ENCODE results near the gene CCDC30.
"Not testable (repeated sequence)": the region's sequence is repeated elsewhere in the genome, so short reads cannot be mapped to it uniquely, and the experiment has no call there.

The CCDC30 gene

DNA sequence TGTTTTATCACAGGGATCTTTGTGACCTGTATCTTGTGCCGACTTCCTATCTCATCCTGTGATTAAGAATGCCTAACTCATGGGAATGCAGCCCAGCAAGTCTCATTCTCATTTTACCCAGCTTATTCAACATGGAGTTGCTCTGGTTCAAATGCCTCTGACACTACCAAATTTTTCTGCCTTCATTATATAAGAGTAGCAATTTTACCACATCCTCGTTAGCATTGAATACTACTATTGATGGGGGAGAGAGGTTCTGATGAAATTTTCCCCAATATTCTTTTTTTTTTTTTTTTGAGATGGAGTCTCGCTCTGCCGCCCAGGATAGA, 150.7 kb downstream of the CCDC30 start:
- in situ Hi-C loops (cut with MboI; ENCODE audit: low pct_unique_long_range_greater_than_20kb, low sequenced_read_pairs) = no loop called here
- no peak for DNase-seq

DNA sequence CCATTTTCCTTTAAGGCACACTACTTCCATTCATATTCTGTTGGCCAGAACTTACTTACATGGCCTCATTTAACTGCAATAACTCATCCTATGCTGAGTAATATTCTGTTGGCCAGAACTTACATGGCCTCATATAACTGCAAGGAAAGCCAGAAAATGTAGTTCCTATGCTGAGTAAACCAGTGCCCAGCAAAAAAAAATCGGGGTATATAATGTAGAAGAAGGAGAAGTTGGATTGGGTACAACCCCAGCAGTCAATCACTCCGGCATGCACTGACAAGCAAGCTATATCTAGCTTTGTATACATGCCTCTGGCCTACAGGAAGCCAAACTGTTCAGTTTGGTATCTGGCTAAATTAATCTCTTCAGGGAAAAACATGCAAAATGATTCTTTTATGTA, 155.8 kb downstream of the CCDC30 start:
- in situ Hi-C loops (cut with MboI; ENCODE audit: low pct_unique_long_range_greater_than_20kb, low sequenced_read_pairs) = no loop called here
- no peak for DNase-seq

DNA sequence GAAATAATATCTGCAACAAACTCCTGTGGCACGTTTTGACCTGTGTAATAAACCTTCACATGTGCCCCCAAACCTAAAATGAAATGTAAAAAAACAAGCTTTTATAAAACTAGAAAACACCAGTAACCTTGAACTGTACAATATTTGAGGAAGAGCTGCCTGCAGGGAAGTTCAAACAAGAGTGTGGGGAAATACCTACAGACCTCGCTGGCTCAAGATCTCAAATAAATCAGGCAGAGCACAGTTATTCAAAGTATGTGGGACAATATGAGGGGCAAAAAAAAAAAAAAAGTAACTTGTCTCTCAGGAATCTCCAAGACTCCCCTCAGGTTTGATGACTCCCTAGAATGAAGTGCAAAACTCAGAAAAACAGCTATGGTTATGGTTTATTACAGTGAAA, 157.2 kb downstream of the CCDC30 start:
- in situ Hi-C loops (cut with MboI; ENCODE audit: low pct_unique_long_range_greater_than_20kb, low sequenced_read_pairs) = no loop called here
- DNase-seq = no peak

DNA sequence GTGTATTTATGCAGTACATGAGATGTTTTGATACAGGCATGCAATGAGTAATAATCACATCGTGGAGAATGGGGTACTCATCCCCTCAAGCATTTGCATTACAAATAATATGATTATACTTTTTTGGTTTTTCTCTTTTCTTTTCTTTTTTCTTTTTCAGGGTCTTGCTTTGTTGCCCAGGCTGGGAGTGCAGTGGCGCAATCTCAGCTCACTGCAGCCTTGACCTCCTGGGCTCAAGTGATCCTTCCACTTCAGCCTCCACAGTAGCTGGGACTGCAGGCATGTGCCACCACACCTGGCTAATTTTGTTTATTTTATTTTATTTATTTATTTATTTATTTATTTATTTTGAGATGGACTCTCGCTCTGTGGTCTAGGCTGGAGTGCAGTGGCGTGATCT, 158.1 kb downstream of the CCDC30 start:
- in situ Hi-C loops (cut with MboI; ENCODE audit: low pct_unique_long_range_greater_than_20kb, low sequenced_read_pairs); DNase-seq: not testable (repeated sequence)

DNA sequence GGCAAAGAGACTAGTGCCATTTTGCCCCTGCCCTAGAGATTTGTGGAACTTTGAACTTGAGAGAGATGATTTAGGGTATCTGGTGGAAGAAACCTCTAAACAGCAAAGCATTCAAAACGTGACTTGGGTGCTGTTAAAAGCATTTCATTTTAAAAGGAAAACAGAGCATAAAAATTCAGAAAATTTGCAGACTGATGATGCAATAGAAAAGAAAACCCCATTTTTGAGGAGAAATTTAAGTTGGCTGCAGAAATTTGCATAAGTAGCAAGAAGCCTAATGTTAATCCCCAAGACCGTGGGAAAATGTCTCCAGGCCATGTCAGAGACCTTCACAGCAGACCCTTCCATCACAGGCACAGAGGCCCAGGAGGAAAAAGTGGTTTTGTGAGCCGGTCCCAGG, 164.1 kb downstream of the CCDC30 start:
- DNase-seq; in situ Hi-C loops (cut with MboI; ENCODE audit: low pct_unique_long_range_greater_than_20kb, low sequenced_read_pairs): not testable (repeated sequence)

DNA sequence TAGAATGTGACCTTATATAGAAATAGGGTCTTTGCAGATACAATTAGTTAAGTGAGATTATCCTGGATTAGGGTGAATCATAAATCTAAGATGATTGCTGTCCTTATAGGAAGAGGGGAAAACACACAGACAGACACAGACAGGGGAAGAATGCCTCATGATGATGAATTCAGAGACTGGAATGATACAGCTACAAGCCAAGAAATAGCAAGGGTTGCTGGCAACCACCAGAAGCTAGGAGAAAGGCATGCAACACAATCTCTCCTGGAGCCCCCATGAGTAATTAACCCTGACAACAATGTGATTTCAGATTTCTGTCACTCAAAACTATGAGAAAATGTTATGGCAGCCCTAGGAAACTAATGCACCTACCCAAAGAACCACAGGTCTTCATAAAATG, 176.0 kb downstream of the CCDC30 start:
- no peak for DNase-seq
- in situ Hi-C loops (cut with MboI; ENCODE audit: low pct_unique_long_range_greater_than_20kb, low sequenced_read_pairs) = no loop called here

DNA sequence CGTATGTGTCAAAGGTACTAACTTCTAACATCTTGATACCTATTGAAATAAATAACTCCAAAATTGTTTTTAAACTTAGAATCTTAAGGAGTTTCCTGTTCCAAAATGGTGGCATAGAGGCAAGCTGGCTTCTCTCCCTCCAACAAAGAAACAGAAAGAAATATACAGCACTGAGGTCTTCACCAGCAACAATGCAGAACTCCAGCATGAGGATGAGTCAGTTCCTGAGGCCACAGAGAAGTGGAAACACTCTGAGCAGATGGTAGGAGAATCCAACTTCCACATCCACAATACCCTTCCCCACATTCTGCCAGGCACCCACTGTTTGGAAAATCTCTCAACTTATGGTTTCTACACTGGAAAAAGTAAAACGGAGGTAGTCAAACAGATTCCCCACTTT, 183.0 kb downstream of the CCDC30 start:
- no peak for DNase-seq
- in situ Hi-C loops (cut with MboI; ENCODE audit: low pct_unique_long_range_greater_than_20kb, low sequenced_read_pairs) = no loop called here

DNA sequence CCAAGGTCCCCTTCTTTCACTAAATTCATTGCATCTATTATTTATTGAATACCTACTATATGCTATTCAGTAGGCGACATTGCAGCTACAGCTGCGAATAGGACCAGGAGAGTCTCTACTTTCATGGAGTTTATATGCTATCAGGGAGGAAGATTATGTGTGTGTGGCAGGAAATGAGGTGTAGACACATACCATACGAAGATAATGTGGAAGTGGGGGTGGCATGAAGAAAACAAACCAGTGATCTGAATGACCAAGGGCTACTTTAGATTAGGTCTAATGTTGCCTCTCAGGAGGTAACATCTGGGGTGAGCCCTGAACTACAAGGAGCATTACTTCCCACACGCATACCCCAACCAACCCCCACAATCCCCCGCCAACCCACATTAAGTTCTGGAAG, 194.1 kb downstream of the CCDC30 start:
- in situ Hi-C loops (cut with MboI; ENCODE audit: low pct_unique_long_range_greater_than_20kb, low sequenced_read_pairs) = no loop called here
- DNase-seq = peak; percentile 19

DNA sequence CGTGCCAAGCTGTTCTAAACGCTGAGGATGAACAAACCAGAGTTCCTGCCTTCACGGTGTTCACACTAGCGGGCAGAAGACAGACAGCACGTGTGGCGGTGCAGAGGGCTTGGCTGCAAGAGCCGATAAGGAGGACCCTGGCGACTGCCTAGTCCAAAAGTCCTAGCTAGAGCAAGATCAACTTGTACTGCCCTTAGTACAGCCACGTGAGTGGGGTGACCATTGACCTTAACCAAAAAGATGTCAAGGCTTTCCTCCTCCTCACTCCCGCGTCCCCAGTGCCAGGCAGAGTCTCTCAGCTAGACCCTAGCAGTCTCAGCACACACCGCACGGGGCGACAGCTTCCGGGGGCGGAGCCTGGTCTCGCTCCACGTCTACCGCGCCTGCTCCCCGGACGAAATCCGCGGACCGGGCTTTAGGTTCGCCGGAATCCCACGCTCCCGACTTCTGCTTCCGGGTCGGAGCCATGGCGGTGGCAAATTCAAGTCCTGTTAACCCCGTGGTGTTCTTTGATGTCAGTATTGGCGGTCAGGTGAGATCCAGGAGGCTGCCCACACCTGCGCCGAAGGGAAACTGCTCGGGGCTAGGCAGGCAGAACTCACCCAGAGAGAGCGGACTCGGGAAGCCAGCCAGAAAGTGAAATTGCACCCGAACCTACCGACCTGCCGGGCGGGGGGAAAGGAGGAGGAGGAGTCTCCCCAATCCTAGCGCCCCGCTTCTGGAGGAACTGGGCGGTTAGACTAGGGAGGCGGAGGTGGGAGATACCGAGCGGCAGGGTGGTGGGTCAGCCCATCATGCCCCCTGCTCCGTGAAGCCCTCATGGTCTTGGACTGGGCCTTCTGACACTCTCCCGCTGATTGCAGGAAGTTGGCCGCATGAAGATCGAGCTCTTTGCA, 195.1 kb downstream of the CCDC30 start, which contains the start of gene PPIH:
TSS of gene PPIH (plus strand) at position 443 of the 896 bp plus-strand sequence. CDS start at position 467, 24 bp downstream.
- in situ Hi-C loops (cut with MboI; ENCODE audit: low pct_unique_long_range_greater_than_20kb, low sequenced_read_pairs) = no loop called here

DNA sequence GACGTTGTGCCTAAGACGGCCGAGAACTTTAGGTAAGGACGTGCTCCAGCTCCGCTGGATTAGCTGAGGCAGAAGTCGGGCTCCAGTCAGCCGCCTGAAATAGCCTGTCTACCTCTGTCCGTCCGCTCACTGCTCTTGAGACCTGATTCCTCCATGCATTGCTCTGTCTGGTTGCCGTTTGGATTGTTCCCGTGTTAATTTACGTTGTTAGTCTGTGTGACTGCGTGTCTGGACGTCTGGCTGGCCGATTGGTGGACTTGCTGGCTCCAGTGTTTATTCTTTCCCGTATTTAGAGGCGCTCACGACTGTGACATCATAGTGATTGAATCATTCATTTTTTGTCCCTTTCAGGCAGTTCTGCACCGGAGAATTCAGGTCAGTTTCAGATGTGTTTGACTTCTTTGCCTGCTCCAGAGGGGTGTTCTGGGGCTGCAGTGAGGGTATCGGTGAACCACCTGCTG, 195.8 kb downstream of the CCDC30 start:
- in situ Hi-C loops (cut with MboI; ENCODE audit: low pct_unique_long_range_greater_than_20kb, low sequenced_read_pairs) = no loop called here

More for the DNA sequence above, 195.1 kb downstream of the CCDC30 start, which contains the start of gene PPIH:
- DNase-seq = peak; percentile 96

DNA sequence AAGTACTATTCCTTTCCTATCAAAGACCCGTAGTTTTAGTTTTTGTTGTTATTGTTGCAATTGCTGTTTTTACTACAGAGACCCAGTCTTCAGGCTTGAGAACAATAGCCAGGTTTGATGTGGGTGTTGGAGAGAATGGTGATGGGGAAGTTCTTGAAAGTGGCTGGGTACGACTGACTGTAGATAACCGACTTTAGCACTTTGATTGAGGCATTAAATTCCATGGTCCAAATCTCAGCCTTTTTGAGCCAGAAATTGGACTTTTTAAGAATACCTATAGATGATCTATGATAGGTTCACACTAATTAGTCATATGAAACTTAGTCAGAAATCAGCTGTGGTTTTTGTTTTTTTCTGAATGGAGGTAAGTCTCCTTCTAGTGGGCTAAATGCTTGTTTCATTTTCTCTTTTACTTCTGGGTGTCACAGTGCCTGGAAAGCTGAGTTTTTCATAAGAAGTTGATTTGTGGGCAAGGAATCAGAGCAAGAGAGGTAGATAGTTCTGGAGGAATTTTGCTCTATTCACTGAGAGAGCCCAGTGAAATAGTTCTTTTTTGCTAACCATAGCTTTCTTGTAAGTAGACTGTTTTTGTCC, 197.9 kb downstream of the CCDC30 start:
- DNase-seq = no peak
- in situ Hi-C loops (cut with MboI; ENCODE audit: low pct_unique_long_range_greater_than_20kb, low sequenced_read_pairs) = no loop called here

More for the DNA sequence above, 195.8 kb downstream of the CCDC30 start:
- no peak for DNase-seq

DNA sequence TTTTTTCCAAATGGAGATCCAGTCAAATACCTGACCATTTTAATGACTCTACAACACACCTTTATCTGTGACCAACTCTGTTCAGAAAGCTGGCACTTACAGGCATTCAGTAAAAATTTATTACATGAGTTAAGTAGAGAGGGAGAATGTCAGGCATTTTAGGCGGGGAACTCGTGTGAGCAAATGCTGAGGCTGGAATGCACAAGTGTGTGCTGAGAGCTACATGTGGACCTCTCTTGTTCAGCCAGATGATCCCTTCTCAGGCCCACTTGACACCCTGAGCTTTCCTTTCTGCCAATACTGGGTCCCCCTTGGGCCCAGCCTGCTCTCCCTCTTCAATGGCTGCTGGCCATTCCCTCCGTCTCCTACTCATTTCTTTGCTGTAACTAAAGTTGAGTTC, 206.8 kb downstream of the CCDC30 start:
- DNase-seq = no peak
- in situ Hi-C loops (cut with MboI; ENCODE audit: low pct_unique_long_range_greater_than_20kb, low sequenced_read_pairs) = no loop called here

DNA sequence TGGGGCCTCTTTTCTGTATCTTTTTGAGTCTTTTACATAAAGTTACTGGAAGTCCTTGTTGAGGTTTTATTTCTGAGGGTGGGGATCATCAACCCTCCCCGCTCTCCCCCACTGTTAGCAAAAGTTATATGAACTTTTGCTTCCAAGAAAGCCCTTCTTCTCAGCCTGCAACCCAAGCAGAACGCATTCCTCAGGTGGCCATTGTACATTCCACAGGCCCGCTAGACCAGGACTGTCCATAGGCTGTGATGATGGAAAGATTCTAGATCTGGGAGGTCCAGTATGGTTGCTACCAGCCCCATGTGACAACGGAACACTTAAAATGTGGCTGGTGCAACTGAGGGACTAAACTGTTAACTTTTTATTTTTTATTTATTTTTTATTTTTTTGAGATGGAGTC, 207.3 kb downstream of the CCDC30 start:
- no peak for DNase-seq
- in situ Hi-C loops (cut with MboI; ENCODE audit: low pct_unique_long_range_greater_than_20kb, low sequenced_read_pairs) = no loop called here

DNA sequence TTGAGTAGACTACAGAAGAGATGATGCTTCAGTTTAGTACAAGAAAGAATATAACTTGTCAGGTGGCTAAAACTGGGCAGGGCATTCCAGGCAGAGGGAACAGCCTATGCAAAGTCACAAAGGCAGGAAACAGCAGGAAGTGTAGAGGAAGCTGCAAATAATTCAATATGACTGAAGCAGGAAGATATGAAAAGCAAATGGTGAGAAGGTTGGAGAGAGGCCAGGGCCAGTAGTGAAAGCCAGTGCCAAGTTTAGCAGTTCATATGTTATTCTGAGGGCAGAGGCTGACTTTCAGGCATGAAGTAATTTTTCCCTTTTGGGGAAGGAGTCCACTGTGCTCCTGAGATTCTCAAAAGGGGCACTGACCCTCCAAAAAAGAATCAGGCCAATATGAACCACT, 211.1 kb downstream of the CCDC30 start:
- no peak for DNase-seq
- in situ Hi-C loops (cut with MboI; ENCODE audit: low pct_unique_long_range_greater_than_20kb, low sequenced_read_pairs) = no loop called here

DNA sequence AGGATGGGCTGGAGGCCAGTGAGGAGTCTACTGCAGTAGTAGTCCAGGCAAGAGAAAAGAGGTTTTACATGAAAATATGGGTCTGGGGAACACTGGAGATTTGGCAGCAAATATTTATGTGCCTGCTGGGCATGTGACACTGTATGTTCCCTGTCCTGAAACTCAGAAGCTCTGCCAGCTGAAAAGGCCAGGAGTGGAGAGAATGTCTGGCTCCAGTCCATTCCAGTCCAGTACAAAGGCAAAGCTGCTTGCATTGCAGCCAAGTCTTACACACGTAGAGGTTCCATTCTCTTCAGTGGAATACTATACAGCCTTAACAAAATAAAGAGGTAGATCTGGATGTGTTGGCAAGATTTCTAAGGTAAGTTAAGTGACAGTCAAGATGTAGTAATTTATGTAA, 211.6 kb downstream of the CCDC30 start:
- in situ Hi-C loops (cut with MboI; ENCODE audit: low pct_unique_long_range_greater_than_20kb, low sequenced_read_pairs) = no loop called here

DNA sequence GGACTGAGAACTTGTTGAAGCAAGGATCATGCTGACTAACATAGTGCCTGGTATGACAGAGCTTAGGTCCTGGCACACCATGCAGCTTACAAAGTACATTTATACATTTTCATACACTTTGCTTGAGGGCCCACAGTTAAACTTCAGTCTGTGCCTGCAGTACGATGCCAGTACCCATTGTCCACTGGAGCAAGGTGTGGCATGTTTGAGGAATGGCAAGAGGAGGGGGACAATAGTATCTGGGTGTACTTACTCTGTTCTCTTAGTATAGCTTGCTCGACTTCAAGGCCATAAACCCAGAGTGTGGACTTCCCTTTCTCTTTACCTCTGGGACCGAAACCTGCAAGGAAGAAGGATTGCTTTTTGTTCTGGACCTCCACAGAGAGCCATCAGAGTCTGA, 212.4 kb downstream of the CCDC30 start:
- no peak for DNase-seq
- in situ Hi-C loops (cut with MboI; ENCODE audit: low pct_unique_long_range_greater_than_20kb, low sequenced_read_pairs) = no loop called here

More for the DNA sequence above, 211.6 kb downstream of the CCDC30 start:
- no peak for DNase-seq

DNA sequence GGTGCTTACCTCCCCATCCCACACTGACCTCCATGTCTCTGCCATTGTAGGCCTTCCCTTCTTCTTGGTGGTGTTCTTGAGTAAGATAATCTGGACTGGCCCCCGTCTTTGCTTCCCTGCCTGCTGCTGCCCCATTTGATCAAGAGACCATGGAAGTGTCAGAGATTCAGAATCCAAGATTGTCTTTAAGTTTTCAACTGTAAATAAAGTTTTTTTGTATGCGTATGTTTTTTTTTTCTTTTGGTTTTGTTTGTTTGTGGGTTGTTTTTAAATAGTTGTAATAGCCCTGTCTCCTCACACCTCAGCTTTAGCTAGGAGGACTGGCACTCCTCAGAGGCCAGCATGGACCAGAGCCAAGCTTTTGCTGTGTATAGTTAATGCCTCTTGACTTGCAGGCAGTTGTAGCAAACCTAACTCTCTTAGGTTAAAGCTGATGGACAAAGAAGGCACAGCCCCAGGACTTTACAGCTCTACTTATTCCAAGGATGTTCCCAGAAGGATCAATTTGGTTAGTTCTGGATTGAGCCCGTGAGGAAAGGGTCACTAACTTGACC, 213.5 kb downstream of the CCDC30 start:
- no peak for DNase-seq
- in situ Hi-C loops (cut with MboI; ENCODE audit: low pct_unique_long_range_greater_than_20kb, low sequenced_read_pairs) = no loop called here

DNA sequence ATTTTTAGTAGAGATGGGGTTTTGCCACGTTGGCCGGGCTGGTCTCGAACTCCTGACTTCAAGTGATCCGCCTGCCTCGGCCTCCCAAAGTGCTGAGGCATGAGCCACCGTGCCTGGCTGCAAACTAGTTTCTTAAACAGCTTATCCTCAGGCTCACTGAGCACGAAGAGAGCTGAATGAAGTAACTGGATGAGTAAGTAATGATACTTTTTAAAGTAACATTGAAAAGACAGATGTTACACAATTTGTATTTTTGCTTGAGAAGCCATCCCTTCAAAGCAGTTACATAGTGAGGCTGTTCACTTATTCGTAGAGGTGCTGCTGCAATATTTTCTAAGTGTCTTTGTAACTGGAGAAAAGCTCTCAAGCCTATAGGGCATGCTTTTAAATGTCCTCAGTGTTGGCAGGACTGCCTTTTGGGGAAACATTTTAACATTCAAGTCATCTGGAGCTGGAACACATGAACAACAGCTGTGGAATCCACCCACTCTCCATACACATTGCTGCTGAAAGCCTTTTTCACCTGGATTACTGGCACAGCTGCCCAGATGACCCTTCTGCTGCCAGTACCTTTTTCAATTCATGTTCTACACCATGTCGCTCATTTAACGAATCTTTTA, 216.4 kb downstream of the CCDC30 start:
- in situ Hi-C loops (cut with MboI; ENCODE audit: low pct_unique_long_range_greater_than_20kb, low sequenced_read_pairs) = no loop called here
- no peak for DNase-seq

DNA sequence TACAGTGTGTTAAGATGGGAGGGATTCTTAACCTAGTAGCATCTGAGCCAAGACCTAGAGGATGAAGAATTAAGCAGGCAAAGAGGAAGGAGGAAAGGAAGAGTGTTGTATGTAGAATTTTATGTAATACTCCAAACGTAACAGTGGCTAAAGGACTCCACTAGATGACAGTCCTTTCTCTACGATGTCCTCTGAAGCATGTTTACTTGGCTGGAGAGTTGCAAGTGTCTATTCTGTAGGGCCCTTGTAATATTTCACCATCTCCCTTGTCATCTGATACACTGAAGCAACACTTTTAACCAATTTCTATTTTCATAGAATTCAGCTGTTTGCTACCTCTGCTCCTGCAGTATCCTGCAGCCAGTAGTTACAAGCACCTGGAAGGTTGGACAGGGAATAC, 217.0 kb downstream of the CCDC30 start:
- in situ Hi-C loops (cut with MboI; ENCODE audit: low pct_unique_long_range_greater_than_20kb, low sequenced_read_pairs) = no loop called here
- DNase-seq = no peak

Data from KBM-7 (cell line).